Mesenchymal stem cell (in vitro differentiated cells and primary cell): ENCODE results near the gene FOXO6.

Experiments used
- DNase-seq: peaks from one replicate; pipeline ENCODE4 v3.0.0-alpha.2; 2013
- H2AFZ ChIP-seq: one replicate; pipeline ENCODE4 v1.6.1; 2013; ENCODE audit warnings: low read depth, mild to moderate bottlenecking, control low read depth, inconsistent platforms, low read length, moderate library complexity
- H2AK5ac ChIP-seq: 2 replicates; pipeline ENCODE4 v1.6.1; 2013; ENCODE audit warnings: low read length, moderate library complexity, mild to moderate bottlenecking, inconsistent platforms; ENCODE audit not compliant: severe bottlenecking
- H2BK120ac ChIP-seq: one replicate; pipeline ENCODE4 v1.6.1; 2013; ENCODE audit warnings: low read depth, mild to moderate bottlenecking, inconsistent platforms, low read length, moderate library complexity
- H2BK12ac ChIP-seq, 2 experiments: one replicate each; pipeline ENCODE4 v1.6.1; 2013; ENCODE audit warnings: inconsistent platforms in 2 of 2, low read length in 2 of 2, mild to moderate bottlenecking in 2 of 2, moderate library complexity in 2 of 2, control low read depth in 1 of 2
- H2BK15ac ChIP-seq: one replicate; pipeline ENCODE4 v1.6.1; 2013; ENCODE audit warnings: mild to moderate bottlenecking, low read depth, inconsistent platforms; ENCODE audit not compliant: poor library complexity, severe bottlenecking
- H2BK5ac ChIP-seq: 2 replicates; pipeline ENCODE4 v1.6.1; 2013; ENCODE audit warnings: low read depth, mild to moderate bottlenecking, low read length, control low read depth, inconsistent platforms; ENCODE audit not compliant: poor library complexity, severe bottlenecking
- H3K14ac ChIP-seq, 2 experiments: one replicate each; pipeline ENCODE4 v1.6.1; 2013; ENCODE audit warnings: inconsistent platforms in 2 of 2, low read length in 2 of 2, control low read depth in 1 of 2, mild to moderate bottlenecking in 1 of 2, moderate library complexity in 1 of 2
- H3K18ac ChIP-seq, 2 experiments: one replicate each; pipeline ENCODE4 v1.6.1; 2013; ENCODE audit warnings: inconsistent platforms in 2 of 2, low read length in 2 of 2, control low read depth in 1 of 2, low read depth in 1 of 2, mild to moderate bottlenecking in 1 of 2
- H3K23ac ChIP-seq, 2 experiments: one replicate each; pipeline ENCODE4 v1.6.1; 2013; ENCODE audit warnings: inconsistent platforms in 2 of 2, low read length in 2 of 2, mild to moderate bottlenecking in 2 of 2, moderate library complexity in 2 of 2, control low read depth in 1 of 2
- H3K27ac ChIP-seq: 2 replicates; pipeline ENCODE4 v1.5.1; 2013; ENCODE audit warnings: mild to moderate bottlenecking, moderate library complexity, low read length, control low read depth, inconsistent platforms; ENCODE audit not compliant: poor library complexity, severe bottlenecking
- H3K27me3 ChIP-seq, 2 experiments: 2 replicates each; pipeline versions ENCODE4 v1.6.1 to v1.7.0; 2013; ENCODE audit warnings: low read length in 2 of 2, mild to moderate bottlenecking in 2 of 2, moderate library complexity in 2 of 2, control low read depth in 1 of 2, inconsistent platforms in 1 of 2; ENCODE audit not compliant: control insufficient read depth in 1 of 2, insufficient read depth in 1 of 2
- H3K36me3 ChIP-seq, 2 experiments: 2 replicates each; pipeline versions ENCODE4 v1.6.1 to v1.7.0; 2013; ENCODE audit warnings: low read length in 2 of 2, control low read depth in 1 of 2, inconsistent platforms in 1 of 2, low read depth in 1 of 2, mild to moderate bottlenecking in 1 of 2; ENCODE audit not compliant: insufficient read depth in 2 of 2, control insufficient read depth in 1 of 2
- H3K4ac ChIP-seq, 2 experiments: one replicate each; pipeline ENCODE4 v1.6.1; 2013; ENCODE audit warnings: inconsistent platforms in 2 of 2, low read length in 2 of 2, mild to moderate bottlenecking in 2 of 2, moderate library complexity in 2 of 2, control low read depth in 1 of 2, low read depth in 1 of 2
- H3K4me1 ChIP-seq: 2 replicates; pipeline ENCODE4 v1.6.1; 2013; ENCODE audit warnings: low read depth, low read length, control low read depth; ENCODE audit not compliant: control insufficient read depth, insufficient read depth
- H3K4me2 ChIP-seq: 2 replicates; pipeline ENCODE4 v1.6.1; 2013; ENCODE audit warnings: low read length, mild to moderate bottlenecking, inconsistent platforms; ENCODE audit not compliant: poor library complexity, severe bottlenecking
- H3K4me3 ChIP-seq, 2 experiments: 2 replicates each; pipeline versions ENCODE4 v1.5.1 to v1.7.0; 2013; ENCODE audit warnings: low read length in 2 of 2, mild to moderate bottlenecking in 2 of 2, control low read depth in 1 of 2, low read depth in 1 of 2; ENCODE audit not compliant: insufficient read depth in 1 of 2
- H3K79me1 ChIP-seq: replicated peaks from 2 replicates; pipeline ENCODE4 v1.6.1; 2013; ENCODE audit warnings: mild to moderate bottlenecking, control low read depth, low read length, inconsistent platforms; ENCODE audit not compliant: poor library complexity, severe bottlenecking
- H3K9ac ChIP-seq: 2 replicates; pipeline ENCODE4 v1.7.0; 2013; ENCODE audit warnings: mild to moderate bottlenecking, low read length, moderate library complexity
- H3K9me3 ChIP-seq: 2 replicates; pipeline ENCODE4 v1.7.0; 2013; ENCODE audit warnings: mild to moderate bottlenecking, low read length; ENCODE audit not compliant: control insufficient read depth
- H4K8ac ChIP-seq: one replicate; pipeline ENCODE4 v1.6.1; 2013; ENCODE audit warnings: inconsistent platforms, mild to moderate bottlenecking, low read length, moderate library complexity
- H4K91ac ChIP-seq: one replicate; pipeline ENCODE4 v1.6.1; 2013; ENCODE audit warnings: mild to moderate bottlenecking, low read length, inconsistent platforms
- WGBS: methylation state at CpG from one replicate; pipeline ENCODE4 v1.1.7; 2013; ENCODE audit warnings: mixed read lengths; 5-methylcytosine and 5-hydroxymethylcytosine counted together

The FOXO6 gene

GRCh38 chr1:41389009-41389408, 27.8 kb downstream of the FOXO6 start:
- Histone ChIP-seq H2AK5ac (no peak overlapping the region), H3K27me3 (peaks cover 83 to 86% of the 10 kb centered on the region in 2 experiments), H3K4me1 (peaks cover 7% of the 10 kb centered on the region), H3K9ac (no peak overlapping the region), H4K8ac (no peak overlapping the region), H3K4me2 (no peak overlapping the region), H2AFZ (no peak overlapping the region), H3K4ac (no peak overlapping the region), H3K23ac (no peak overlapping the region), H2BK15ac (no peak overlapping the region), H3K36me3 (no peaks in the 10 kb centered on the region), H3K18ac (no peak overlapping the region), H3K9me3 (no peaks in the 10 kb centered on the region), H3K14ac (no peak overlapping the region), H2BK120ac (no peak overlapping the region), H3K4me3 (no peak overlapping the region), H3K79me1 (no peaks in the 10 kb centered on the region), H3K27ac (no peak overlapping the region), H4K91ac (no peak overlapping the region), H2BK12ac (no peak overlapping the region), H2BK5ac (no peak overlapping the region)
- no peak for DNase-seq
- WGBS: 92% methylated on average over 1 of the region's 2 CpGs

- Histone ChIP-seq H3K36me3 (no peaks in the 10 kb centered on the region), H3K4ac (no peak overlapping the region), H3K9ac (no peak overlapping the region), H3K4me1 (peaks cover 7% of the 10 kb centered on the region), H3K14ac (no peak overlapping the region), H2BK12ac (no peak overlapping the region), H3K18ac (no peak overlapping the region), H3K4me3 (no peak overlapping the region), H2AK5ac (no peak overlapping the region), H2BK120ac (no peak overlapping the region), H3K23ac (no peak overlapping the region), H2AFZ (no peak overlapping the region), H2BK5ac (no peak overlapping the region), H3K79me1 (no peaks in the 10 kb centered on the region), H3K9me3 (no peaks in the 10 kb centered on the region), H4K8ac (no peak overlapping the region), H3K4me2 (no peak overlapping the region), H3K27me3 (peaks cover 83 to 86% of the 10 kb centered on the region in 2 experiments), H4K91ac (no peak overlapping the region), H2BK15ac (no peak overlapping the region), H3K27ac (no peak overlapping the region)
- WGBS: 81% methylated on average over 10 of the region's 10 CpGs
- DNase-seq: no peak
Measured at GRCh38 chr1:41390166-41390565, 28.9 kb downstream of the FOXO6 start.

GRCh38 chr1:41390573-41390972, 29.3 kb downstream of the FOXO6 start:
- Histone ChIP-seq H3K9me3 (no peaks in the 10 kb centered on the region), H4K8ac (no peak overlapping the region), H2AFZ (no peak overlapping the region), H2BK15ac (no peak overlapping the region), H2AK5ac (no peak overlapping the region), H2BK120ac (no peak overlapping the region), H3K4me1 (peaks cover 7% of the 10 kb centered on the region), H2BK12ac (no peak overlapping the region), H3K9ac (no peak overlapping the region), H4K91ac (no peak overlapping the region), H3K79me1 (no peaks in the 10 kb centered on the region), H3K27me3 (peaks cover 83 to 86% of the 10 kb centered on the region in 2 experiments), H2BK5ac (no peak overlapping the region), H3K4ac (no peak overlapping the region), H3K27ac (no peak overlapping the region), H3K4me3 (no peak overlapping the region), H3K18ac (no peak overlapping the region), H3K36me3 (no peaks in the 10 kb centered on the region), H3K23ac (no peak overlapping the region), H3K14ac (no peak overlapping the region), H3K4me2 (no peak overlapping the region)
- DNase-seq: no peak
- 100% methylated on average over 1 of the region's 1 CpG for WGBS

GRCh38 chr1:41391834-41392527, 30.7 kb downstream of the FOXO6 start:
- Histone ChIP-seq H4K91ac (no peak overlapping the region), H3K9me3 (no peaks in the 10 kb centered on the region), H2AK5ac (no peak overlapping the region), H3K9ac (no peak overlapping the region), H2AFZ (no peak overlapping the region), H2BK5ac (no peak overlapping the region), H3K4ac (no peak overlapping the region), H2BK120ac (no peak overlapping the region), H2BK15ac (no peak overlapping the region), H3K27me3 (peaks cover 82 to 84% of the 10 kb centered on the region in 2 experiments), H3K79me1 (no peaks in the 10 kb centered on the region), H3K23ac (no peak overlapping the region), H3K4me3 (no peak overlapping the region), H2BK12ac (no peak overlapping the region), H3K4me1 (peaks cover 7% of the 10 kb centered on the region), H3K14ac (no peak overlapping the region), H4K8ac (no peak overlapping the region), H3K36me3 (no peaks in the 10 kb centered on the region), H3K27ac (no peak overlapping the region), H3K18ac (no peak overlapping the region), H3K4me2 (no peak overlapping the region)
- DNase-seq: no peak
- WGBS: 71% methylated on average over 7 of the region's 9 CpGs
